ENCODE measurements around the gene TRIM28.

GRCh38 chr19:58555920-58556621 is 12.2 kb downstream of the TRIM28 start:
- TF ChIP-seq POLR2AphosphoS5 (IDR thresholded peaks at IDR 0.05) (no peak), CTCF (IDR thresholded peaks at IDR 0.05; ENCODE audit: poor library complexity, severe bottlenecking) (no peak)
